HepG2 (cell line): ENCODE measurements around the gene LRRC15. TPM values are rescaled to one million over a fixed set of nuclear protein-coding genes. Genes with fewer than 3 reads are reported as not detected.

Source experiments
- ATAC-seq: fragments of 200-7000 bp; cut with Tn5 transposase; 3 replicates; pipeline ENCODE4 v1.9.1; 2020; ENCODE audit warnings: mild to moderate bottlenecking, moderate library complexity
- BruUV-seq: library from RNA; stranded (reverse); fragments of 400-500 nt; replicated peaks from 2 replicates; lab custom pipeline; 2021; lab: Mats Ljungman, UMichigan
- CTCF ChIA-PET: fragments of 300-600 bp; formaldehyde crosslinking; extraction: SDS; loops from one replicate; lab custom pipeline; 2021; ENCODE audit warnings: low total read pairs, inconsistent platforms, low intra/inter-chr PET ratio; lab: Yijun Ruan, JAX
- POLR2A ChIA-PET: fragments of 350-600 bp; sonication (Branson Sonifier 250); formaldehyde crosslinking; loops from one replicate; lab custom pipeline; 2020; ENCODE audit warnings: antibody characterized with exemption, inconsistent platforms; lab: Yijun Ruan, JAX
- DNase-seq: peaks from one replicate; pipeline ENCODE4 v3.0.0-alpha.2; 2015; ENCODE audit warnings: low spot score
- FAIRE-seq: peaks from 3 replicates; lab custom pipeline; 2011; peaks lifted over from hg19 to GRCh38; lab: Jason Lieb, UNC
- H2AFZ ChIP-seq: one replicate; pipeline ENCODE4 v1.6.1; 2011; ENCODE audit warnings: low read length, inconsistent platforms
- H3K27ac ChIP-seq: fragments of 300-600 bp; 3 replicates; pipeline ENCODE4 v1.8.0; 2011; ENCODE audit warnings: mixed run types, mild to moderate bottlenecking, mixed read lengths, low read length, inconsistent platforms; ENCODE audit not compliant: insufficient read depth; ENCODE audit errors: extremely low read length
- H3K27me3 ChIP-seq, 2 experiments: fragments of 200-600 bp in 1 of 2; 2 replicates in 1 of 2; 3 replicates in 1 of 2; pipeline versions ENCODE4 v1.6.0 to v1.8.0; 2011; ENCODE audit warnings: low read length in 2 of 2, mild to moderate bottlenecking in 2 of 2, moderate library complexity in 2 of 2, inconsistent platforms in 1 of 2; ENCODE audit not compliant: insufficient read depth in 2 of 2, control insufficient read depth in 1 of 2
- H3K36me3 ChIP-seq, 2 experiments: fragments of 200-600 bp in 1 of 2; replicated peaks in 1 of 2; 2 replicates in 1 of 2; 3 replicates in 1 of 2; pipeline versions ENCODE4 v1.5.1 to v1.8.0; 2011; ENCODE audit warnings: low read length in 2 of 2, inconsistent platforms in 1 of 2; ENCODE audit not compliant: insufficient read depth in 2 of 2, control insufficient read depth in 1 of 2
- H3K4me1 ChIP-seq: 2 replicates; pipeline ENCODE4 v1.5.1; 2012; ENCODE audit warnings: low read length, inconsistent platforms; ENCODE audit not compliant: insufficient read depth
- H3K4me2 ChIP-seq: 2 replicates; pipeline ENCODE4 v1.6.0; 2011; ENCODE audit warnings: low read depth, low read length, inconsistent platforms
- H3K4me3 ChIP-seq, 3 experiments: fragments of 200-600 bp in 1 of 3; sonication (generic), shearing (Covaris generic) in 1 of 3; replicated peaks in 1 of 3; 2 replicates each; pipeline ENCODE4 v1.5.1; 2011 to 2016; ENCODE audit warnings: low read length in 3 of 3, inconsistent platforms in 2 of 3, low read depth in 2 of 3, mild to moderate bottlenecking in 2 of 3, control low read depth in 1 of 3, mixed read lengths in 1 of 3; ENCODE audit not compliant: insufficient read depth in 1 of 3
- H3K79me2 ChIP-seq: one replicate; pipeline ENCODE4 v1.6.1; 2011; ENCODE audit warnings: low read length, inconsistent platforms; ENCODE audit not compliant: insufficient read depth
- H3K9ac ChIP-seq: 2 replicates; pipeline ENCODE4 v1.6.0; 2011; ENCODE audit warnings: mild to moderate bottlenecking, low read depth, low read length, inconsistent platforms; ENCODE audit not compliant: insufficient read depth
- H3K9me3 ChIP-seq: 2 replicates; pipeline ENCODE4 v1.5.1; 2012; ENCODE audit warnings: mild to moderate bottlenecking, low read length
- H4K20me1 ChIP-seq: 2 replicates; pipeline ENCODE4 v1.6.0; 2011; ENCODE audit warnings: inconsistent platforms, mild to moderate bottlenecking, low read length, moderate library complexity; ENCODE audit not compliant: insufficient read depth
- MXD4 ChIP-seq: IDR thresholded peaks from 2 replicates; pipeline ENCODE4 v1.6.1; 2016; ENCODE audit warnings: mild to moderate bottlenecking, missing biosample characterization, missing genetic modification reagents
- NFKBIZ ChIP-seq: IDR thresholded peaks from 2 replicates; pipeline ENCODE4 v1.6.1; 2018; ENCODE audit warnings: missing genetic modification reagents, missing compliant biosample characterization
- POGZ ChIP-seq: sonication (generic); formaldehyde crosslinking; IDR thresholded peaks from 2 replicates; pipeline ENCODE4 v1.4.0; 2020; ENCODE audit warnings: mild to moderate bottlenecking, missing genetic modification reagents
- REXO4 ChIP-seq: sonication (generic); formaldehyde crosslinking; IDR thresholded peaks from 2 replicates; pipeline ENCODE4 v1.8.0; 2022; ENCODE audit warnings: missing genetic modification reagents, mild to moderate bottlenecking, borderline replicate concordance
- SNAI1 ChIP-seq: sonication (generic); formaldehyde crosslinking; IDR thresholded peaks from 2 replicates; pipeline ENCODE4 v1.5.0; 2020; ENCODE audit warnings: mild to moderate bottlenecking, missing genetic modification reagents, borderline replicate concordance
- XBP1 ChIP-seq: sonication (generic); formaldehyde crosslinking; IDR thresholded peaks from 2 replicates; pipeline ENCODE4 v1.5.0; 2020; ENCODE audit warnings: missing genetic modification reagents
- ZBTB8A ChIP-seq: sonication (generic); formaldehyde crosslinking; IDR thresholded peaks from 2 replicates; pipeline ENCODE4 v1.4.0; 2020; ENCODE audit warnings: mild to moderate bottlenecking, low read depth, missing genetic modification reagents, borderline replicate concordance
- ZMAT3 ChIP-seq: sonication (generic); formaldehyde crosslinking; conservative IDR thresholded peaks from 2 replicates; pipeline ENCODE4 v1.7.0; 2021; ENCODE audit warnings: missing genetic modification reagents
- ZNF230 ChIP-seq: sonication (generic); formaldehyde crosslinking; IDR thresholded peaks from 2 replicates; pipeline ENCODE4 v1.4.0; 2020; ENCODE audit warnings: mild to moderate bottlenecking, missing genetic modification reagents
- ZNF780A ChIP-seq: sonication (generic); formaldehyde crosslinking; IDR thresholded peaks from 2 replicates; pipeline ENCODE4 v1.8.0; 2022; ENCODE audit warnings: mild to moderate bottlenecking, missing genetic modification reagents, moderate library complexity
- WGBS: methylation state at CpG from one replicate; pipeline ENCODE4 v1.1.6; 2017; ENCODE audit warnings: low lambda C conversion rate; 5-methylcytosine and 5-hydroxymethylcytosine counted together
- in situ Hi-C: cut with HindIII; loops from 2 replicates; pipeline ENCODE4 v1.10.0; 2017; ENCODE audit warnings: low pct_unique_long_range_greater_than_20kb; ENCODE audit not compliant: extremely low pct_ligation_motif_present
- intact Hi-C: fragments of 100-400 bp; cut with micrococcal nuclease; formaldehyde crosslinking; loops from one replicate; pipeline ENCODE4 v1.10.0; 2022; ENCODE audit not compliant: unreplicated experiment
- polyA plus RNA-seq, 8 experiments: library from polyadenylated mRNA; depleted of rRNA in 3 of 8; stranded (reverse) in 7 of 8; unstranded in 1 of 8; fragments of >200 nt; fragmentation: Illumina TruSeq in 4 of 8; extraction: Trizol in 4 of 8; gene quantifications; 2 replicates each; pipeline versions ENCODE4 v1.2.1 to v1.2.3, GENCODE V29; 2011 to 2016; ENCODE audit warnings: low read depth in 4 of 8, missing spikeins in 1 of 8, mixed read lengths in 1 of 8; ENCODE audit not compliant: insufficient read depth in 1 of 8
- total RNA-seq, 5 experiments: library from RNA; depleted of rRNA; stranded (reverse); fragments of >200 nt; fragmentation: Illumina TruSeq; extraction: Trizol; gene quantifications; 2 replicates each; pipeline ENCODE4 v1.2.3, GENCODE V29; 2016; ENCODE audit warnings: low read depth in 1 of 5
- TF ChIP-seq, protein P1 (sequence below): sonication (generic); formaldehyde crosslinking; IDR thresholded peaks from 2 replicates; pipeline ENCODE4 v1.8.0; 2022; ENCODE audit warnings: missing genetic modification reagents, low read depth, mild to moderate bottlenecking, borderline replicate concordance
- TF ChIP-seq, protein P2 (sequence below): sonication (generic); formaldehyde crosslinking; IDR thresholded peaks from 2 replicates; pipeline ENCODE4 v1.5.0; 2020; ENCODE audit warnings: mild to moderate bottlenecking, missing genetic modification reagents
- TF ChIP-seq, protein P3 (sequence below): sonication (generic); formaldehyde crosslinking; IDR thresholded peaks from 2 replicates; pipeline ENCODE4 v1.4.0; 2020; ENCODE audit warnings: mild to moderate bottlenecking, missing genetic modification reagents

LRRC15 gene
- total and polyA plus RNA-seq, 2 of the 13 experiments (the other 11 are each of a cell fraction or from before 2014, with no cell fraction given), result not detected

DNA sequence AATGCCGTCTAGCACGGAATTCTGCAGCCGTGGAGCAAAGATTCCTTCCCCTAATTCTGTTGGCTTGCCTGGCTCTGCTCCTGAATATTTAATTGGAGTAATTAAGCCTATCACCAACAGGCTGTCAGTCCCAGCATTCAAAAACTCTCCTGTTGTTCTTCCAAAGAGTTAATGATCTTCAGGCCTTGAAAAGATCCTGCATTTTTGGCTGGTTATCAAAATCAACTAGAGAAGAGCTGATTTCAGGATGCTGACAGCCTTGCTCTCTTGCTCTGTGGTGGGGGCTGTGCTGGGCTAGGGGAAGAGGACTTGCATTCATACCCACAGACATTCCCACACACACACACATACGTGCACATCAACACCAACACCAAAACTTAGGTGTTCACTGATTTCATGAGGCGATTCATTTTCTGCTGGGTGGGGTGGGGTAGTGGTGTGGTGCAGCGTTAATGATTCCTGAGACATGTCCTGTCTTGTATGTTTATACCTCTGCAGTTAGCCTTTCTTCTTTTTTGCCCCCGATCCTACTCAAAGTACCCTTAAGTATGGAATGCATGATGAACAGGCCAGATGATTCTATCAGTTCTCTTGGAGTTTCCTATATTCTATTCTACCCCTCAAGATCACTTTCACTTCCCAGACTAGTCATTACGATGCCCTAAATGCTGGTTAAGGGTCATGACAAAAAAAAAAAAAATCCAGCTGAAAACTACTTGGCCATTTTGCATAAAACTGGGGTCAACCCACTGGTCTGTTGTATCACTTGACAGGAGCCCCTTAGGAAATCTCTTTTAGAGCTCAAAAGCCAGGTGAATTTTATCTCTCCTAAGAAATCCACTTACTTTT, 60.7 kb downstream of the LRRC15 start:
- intact Hi-C loops (no loop called here), in situ Hi-C loops (loop anchor here (25.0 kb wide), 1 partner anchor 647 kb away; no protein-coding TSS in a partner anchor)
- H3K36me3 ChIP-seq, result no peaks in the 10 kb centered on the region
- H3K4me3 ChIP-seq, result no peak overlapping the region
- H3K27me3 ChIP-seq, result peaks cover 6 to 57% of the 10 kb centered on the region in 2 experiments; a peak in 4 of 5 replicates
- 1% methylated on average over 7 of the region's 8 CpGs for WGBS
- H3K9ac ChIP-seq, result no peak overlapping the region
- H2AFZ ChIP-seq, result no peak overlapping the region
- ATAC-seq, result no peak
- no peaks in the 10 kb centered on the region for H4K20me1 ChIP-seq
- TF ChIP-seq XBP1 (no peak), ZMAT3 (CRISPR knock-in tag) (no peak), POGZ (CRISPR knock-in tag) (no peak), ZBTB8A (CRISPR knock-in tag) (no peak), REXO4 (no peak), ZNF780A (no peak), NFKBIZ (no peak), SNAI1 (CRISPR knock-in tag) (no peak), ZNF230 (CRISPR knock-in tag) (no peak), MXD4 (no peak)
- TF ChIP-seq, protein P1, sequence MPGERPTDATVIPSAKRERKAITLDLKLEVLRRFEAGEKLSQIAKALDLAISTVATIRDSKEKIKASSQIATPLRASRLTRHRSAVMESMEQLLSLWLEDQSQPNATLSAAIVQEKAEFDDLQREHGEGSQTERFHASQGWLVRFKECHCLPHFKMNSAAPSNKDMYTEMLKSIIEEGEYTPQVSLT (CRISPR knock-in tag), result no peak
- TF ChIP-seq, protein P2, sequence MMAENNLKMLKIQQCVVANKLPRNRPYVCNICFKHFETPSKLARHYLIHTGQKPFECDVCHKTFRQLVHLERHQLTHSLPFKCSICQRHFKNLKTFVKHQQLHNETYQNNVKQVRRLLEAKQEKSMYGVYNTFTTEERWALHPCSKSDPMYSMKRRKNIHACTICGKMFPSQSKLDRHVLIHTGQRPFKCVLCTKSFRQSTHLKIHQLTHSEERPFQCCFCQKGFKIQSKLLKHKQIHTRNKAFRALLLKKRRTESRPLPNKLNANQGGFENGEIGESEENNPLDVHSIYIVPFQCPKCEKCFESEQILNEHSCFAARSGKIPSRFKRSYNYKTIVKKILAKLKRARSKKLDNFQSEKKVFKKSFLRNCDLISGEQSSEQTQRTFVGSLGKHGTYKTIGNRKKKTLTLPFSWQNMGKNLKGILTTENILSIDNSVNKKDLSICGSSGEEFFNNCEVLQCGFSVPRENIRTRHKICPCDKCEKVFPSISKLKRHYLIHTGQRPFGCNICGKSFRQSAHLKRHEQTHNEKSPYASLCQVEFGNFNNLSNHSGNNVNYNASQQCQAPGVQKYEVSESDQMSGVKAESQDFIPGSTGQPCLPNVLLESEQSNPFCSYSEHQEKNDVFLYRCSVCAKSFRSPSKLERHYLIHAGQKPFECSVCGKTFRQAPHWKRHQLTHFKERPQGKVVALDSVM (CRISPR knock-in tag), result no peak
- TF ChIP-seq, protein P3, sequence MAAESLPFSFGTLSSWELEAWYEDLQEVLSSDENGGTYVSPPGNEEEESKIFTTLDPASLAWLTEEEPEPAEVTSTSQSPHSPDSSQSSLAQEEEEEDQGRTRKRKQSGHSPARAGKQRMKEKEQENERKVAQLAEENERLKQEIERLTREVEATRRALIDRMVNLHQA, result no peak
- no peaks in the 10 kb centered on the region for H3K9me3 ChIP-seq
- peaks cover 26% of the 10 kb centered on the region for H3K4me1 ChIP-seq
- H3K79me2 ChIP-seq, result no peaks in the 10 kb centered on the region
- ChIA-PET CTCF (no interaction called here), POLR2A (no interaction called here)
- DNase-seq, result no peak
- H3K4me2 ChIP-seq, result no peak overlapping the region
- no peak for FAIRE-seq
- no peak overlapping the region for H3K27ac ChIP-seq
- BruUV-seq, result no TSS peak
